OCI-LY3 (cell line): Measurements from ENCODE around the gene CFP.

Source experiments
- H2AFZ ChIP-seq: fragments of 200-600, 300-600 bp; shearing (Covaris generic); 2 replicates; pipeline ENCODE4 v1.6.0; 2014; ENCODE audit warnings: antibody characterized with exemption, low read depth, low read length
- H3K27ac ChIP-seq: fragments of 200-600, 300-600 bp; sonication (generic); 2 replicates; pipeline ENCODE4 v1.5.1; 2014; ENCODE audit warnings: mild to moderate bottlenecking, low read length, moderate library complexity, mixed read lengths
- H3K27me3 ChIP-seq: fragments of 200-600, 300-600 bp; sonication (generic); 2 replicates; pipeline ENCODE4 v1.6.1; 2014; ENCODE audit warnings: low read depth, low read length, mixed read lengths
- H3K36me3 ChIP-seq: fragments of 200-600, 300-600 bp; sonication (generic); replicated peaks from 2 replicates; pipeline ENCODE3; 2014; ENCODE audit warnings: low read depth, low read length, mixed read lengths
- H3K4me1 ChIP-seq: fragments of 300-600, 200-600 bp; sonication (generic); 2 replicates; pipeline ENCODE4 v1.6.1; 2014; ENCODE audit warnings: low read length, mixed read lengths
- H3K4me2 ChIP-seq: fragments of 200-600, 300-600 bp; sonication (generic); 2 replicates; pipeline ENCODE4 v1.6.1; 2014; ENCODE audit warnings: low read length, mixed read lengths
- H3K4me3 ChIP-seq: fragments of 300-600, 200-600 bp; sonication (generic); 2 replicates; pipeline ENCODE4 v1.5.1; 2014; ENCODE audit warnings: antibody characterized with exemption, mild to moderate bottlenecking, low read length, moderate library complexity
- H3K79me2 ChIP-seq: fragments of 300-600, 200-600 bp; shearing (Covaris generic); 2 replicates; pipeline ENCODE4 v1.6.1; 2014; ENCODE audit warnings: mild to moderate bottlenecking, low read length, mixed read lengths
- H3K9ac ChIP-seq: fragments of 300-600, 200-600 bp; shearing (Covaris generic); 2 replicates; pipeline ENCODE4 v1.6.0; 2014; ENCODE audit warnings: mild to moderate bottlenecking, low read length, moderate library complexity
- H3K9me3 ChIP-seq: fragments of 200-600, 300-600 bp; shearing (Covaris generic); 2 replicates; pipeline ENCODE4 v1.6.1; 2014; ENCODE audit warnings: low read length, mixed read lengths; ENCODE audit not compliant: insufficient read depth
- H4K20me1 ChIP-seq: fragments of 200-600, 300-600 bp; sonication (generic); 2 replicates; pipeline ENCODE4 v1.6.1; 2016; ENCODE audit warnings: low read length, mixed read lengths; ENCODE audit not compliant: insufficient read depth
- EZH2phosphoT487 ChIP-seq: fragments of 200-600 bp; shearing (Covaris generic); IDR thresholded peaks from 2 replicates; pipeline ENCODE4 v1.6.1; 2018; ENCODE audit warnings: antibody characterized with exemption, mixed run types, low read depth
- TF ChIP-seq, protein P1 (sequence below): fragments of 200-600, 300-600 bp; sonication (generic); IDR thresholded peaks from 2 replicates; pipeline ENCODE4 v1.5.1; 2014; ENCODE audit warnings: antibody characterized with exemption, low read length, low read depth

CFP gene

GRCh38 chrX:47578692-47579091 is 51.0 kb downstream of the CFP start:
- Histone ChIP-seq H3K36me3 (no peaks in the 10 kb centered on the region), H4K20me1 (no peaks in the 10 kb centered on the region), H3K27ac (no peak overlapping the region), H3K79me2 (no peaks in the 10 kb centered on the region), H2AFZ (peak overlapping the region; percentile 86; the same call in 1 of the 2 replicates), H3K4me1 (peaks cover 31% of the 10 kb centered on the region), H3K9me3 (no peaks in the 10 kb centered on the region), H3K4me3 (peak overlapping the region; percentile 55), H3K27me3 (no peaks in the 10 kb centered on the region), H3K4me2 (peak overlapping the region; percentile 84), H3K9ac (0 out of 2 replicates have a peak overlapping the region, but pooled peaks have one; percentile 34)
- no peak for TF ChIP-seq EZH2phosphoT487
- TF ChIP-seq, protein P1, sequence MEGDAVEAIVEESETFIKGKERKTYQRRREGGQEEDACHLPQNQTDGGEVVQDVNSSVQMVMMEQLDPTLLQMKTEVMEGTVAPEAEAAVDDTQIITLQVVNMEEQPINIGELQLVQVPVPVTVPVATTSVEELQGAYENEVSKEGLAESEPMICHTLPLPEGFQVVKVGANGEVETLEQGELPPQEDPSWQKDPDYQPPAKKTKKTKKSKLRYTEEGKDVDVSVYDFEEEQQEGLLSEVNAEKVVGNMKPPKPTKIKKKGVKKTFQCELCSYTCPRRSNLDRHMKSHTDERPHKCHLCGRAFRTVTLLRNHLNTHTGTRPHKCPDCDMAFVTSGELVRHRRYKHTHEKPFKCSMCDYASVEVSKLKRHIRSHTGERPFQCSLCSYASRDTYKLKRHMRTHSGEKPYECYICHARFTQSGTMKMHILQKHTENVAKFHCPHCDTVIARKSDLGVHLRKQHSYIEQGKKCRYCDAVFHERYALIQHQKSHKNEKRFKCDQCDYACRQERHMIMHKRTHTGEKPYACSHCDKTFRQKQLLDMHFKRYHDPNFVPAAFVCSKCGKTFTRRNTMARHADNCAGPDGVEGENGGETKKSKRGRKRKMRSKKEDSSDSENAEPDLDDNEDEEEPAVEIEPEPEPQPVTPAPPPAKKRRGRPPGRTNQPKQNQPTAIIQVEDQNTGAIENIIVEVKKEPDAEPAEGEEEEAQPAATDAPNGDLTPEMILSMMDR: no peak

DNA sequence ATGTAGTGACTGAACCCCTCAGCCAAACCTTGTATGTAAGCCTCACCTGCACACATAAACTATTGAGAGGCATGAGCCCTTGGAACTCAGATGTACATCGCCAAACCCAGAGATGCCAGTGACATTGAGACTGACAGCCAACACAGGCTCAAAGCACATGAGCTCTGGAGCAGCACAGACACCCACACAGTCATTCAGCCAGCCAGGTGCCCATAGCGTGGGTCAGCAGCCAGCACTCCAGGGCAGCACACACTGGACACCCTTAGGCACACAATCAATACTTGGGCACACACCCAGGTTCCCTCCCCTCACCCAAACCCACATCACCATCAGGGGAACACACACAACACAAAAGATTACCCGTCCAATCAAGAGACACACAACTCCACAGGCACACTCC is 51.8 kb downstream of the CFP start:
- no peaks in the 10 kb centered on the region for H3K9me3 ChIP-seq
- peaks cover 31% of the 10 kb centered on the region for H3K4me1 ChIP-seq
- H3K4me3 ChIP-seq: no peak overlapping the region
- no peaks in the 10 kb centered on the region for H3K27me3 ChIP-seq
- no peak overlapping the region for H2AFZ ChIP-seq
- no peak for TF ChIP-seq EZH2phosphoT487
- TF ChIP-seq, protein P1: no peak
- no peak overlapping the region for H3K9ac ChIP-seq
- no peaks in the 10 kb centered on the region for H3K79me2 ChIP-seq
- H3K27ac ChIP-seq: no peak overlapping the region
- H4K20me1 ChIP-seq: no peaks in the 10 kb centered on the region
- H3K4me2 ChIP-seq: no peak overlapping the region; the same call in 1 of the 2 replicates
- H3K36me3 ChIP-seq: no peaks in the 10 kb centered on the region

DNA sequence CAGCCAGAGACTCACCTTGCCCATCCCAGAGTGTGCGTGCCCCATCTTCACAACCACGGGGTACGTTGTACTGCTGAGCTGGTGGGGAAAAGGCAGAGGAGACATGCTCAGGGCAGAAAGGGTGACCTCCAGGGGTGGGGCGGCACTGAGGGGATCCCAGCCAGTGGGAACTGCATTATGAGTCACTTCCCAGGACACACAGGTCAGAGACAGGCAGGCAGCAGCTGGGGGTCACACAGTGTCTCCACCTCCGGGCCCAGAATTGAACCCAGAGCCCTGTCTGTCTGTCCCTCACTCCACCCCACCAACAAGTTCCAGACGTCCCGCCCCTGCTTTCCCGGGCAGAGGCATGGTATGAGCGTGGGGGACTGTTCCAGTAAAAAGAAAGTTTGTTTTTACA is 52.3 kb downstream of the CFP start:
- Histone ChIP-seq H3K4me1 (peaks cover 31% of the 10 kb centered on the region), H3K27ac (no peak overlapping the region), H3K36me3 (no peaks in the 10 kb centered on the region), H3K9ac (no peak overlapping the region), H3K4me3 (no peak overlapping the region), H3K27me3 (no peaks in the 10 kb centered on the region), H3K9me3 (no peaks in the 10 kb centered on the region), H4K20me1 (no peaks in the 10 kb centered on the region), H3K79me2 (no peaks in the 10 kb centered on the region), H3K4me2 (no peak overlapping the region), H2AFZ (no peak overlapping the region)
- TF ChIP-seq EZH2phosphoT487: no peak
- TF ChIP-seq, protein P1: no peak

- peaks cover 8% of the 10 kb centered on the region for H3K36me3 ChIP-seq
- H3K9me3 ChIP-seq: no peaks in the 10 kb centered on the region
- H3K27me3 ChIP-seq: no peaks in the 10 kb centered on the region
- no peaks in the 10 kb centered on the region for H3K79me2 ChIP-seq
- H3K9ac ChIP-seq: no peak overlapping the region
- H3K27ac ChIP-seq: no peak overlapping the region
- TF ChIP-seq, protein P1: no peak
- no peak for TF ChIP-seq EZH2phosphoT487
- no peak overlapping the region for H2AFZ ChIP-seq
- no peaks in the 10 kb centered on the region for H4K20me1 ChIP-seq
- H3K4me1 ChIP-seq: peaks cover 24% of the 10 kb centered on the region
- H3K4me2 ChIP-seq: no peak overlapping the region
- no peak overlapping the region for H3K4me3 ChIP-seq
Measured at GRCh38 chrX:47576021-47576898, 53.5 kb downstream of the CFP start.
